Stimulated activated CD8-positive, alpha-beta memory T cell treated with anti-CD3 and anti-CD28 coated beads, Interleukin-12 subunit alpha, Interleukin-12 subunit beta, amount 100 ng/mL, for 1 hour (primary cell): ENCODE measurements around the gene HS3ST5.
"Not testable (repeated sequence)": the region's sequence is repeated elsewhere in the genome, so short reads cannot be mapped to it uniquely, and the experiment has no call there.

Source experiments
- DNase-seq: peaks from one replicate; pipeline ENCODE4 v3.0.0-alpha.2; 2020; ENCODE audit warnings: low read depth

HS3ST5 gene

GRCh38 chr6:114044566-114044965, 298.3 kb downstream of the HS3ST5 start:
- DNase-seq: not testable (repeated sequence)

GRCh38 chr6:114042267-114043016, 300.4 kb downstream of the HS3ST5 start:
- DNase-seq: no peak

GRCh38 chr6:114040871-114041270, 302.0 kb downstream of the HS3ST5 start:
- DNase-seq: no peak

- DNase-seq: no peak
These were observed 303.0 kb downstream of the HS3ST5 start for GRCh38 chr6:114039841-114040240.

DNA sequence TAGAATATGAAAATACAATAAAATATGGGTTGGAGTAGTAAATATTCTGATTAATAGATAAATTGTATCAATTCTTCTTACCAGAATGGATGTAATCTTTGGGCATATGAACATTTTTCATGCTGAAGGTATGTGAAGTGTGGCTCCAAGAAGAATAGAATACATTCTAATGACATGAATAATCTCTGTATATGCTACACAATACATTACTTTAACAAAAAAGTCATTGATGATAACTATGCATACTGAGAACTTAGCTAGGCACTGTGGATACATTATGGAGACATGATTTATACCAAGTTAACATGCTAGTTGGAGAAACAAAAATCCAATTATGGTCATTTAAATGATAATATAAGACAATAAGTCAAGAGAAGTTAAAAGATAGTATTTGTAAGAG, 309.2 kb downstream of the HS3ST5 start:
- no peak for DNase-seq

GRCh38 chr6:114032721-114033120, 310.1 kb downstream of the HS3ST5 start:
- DNase-seq: no peak

DNA sequence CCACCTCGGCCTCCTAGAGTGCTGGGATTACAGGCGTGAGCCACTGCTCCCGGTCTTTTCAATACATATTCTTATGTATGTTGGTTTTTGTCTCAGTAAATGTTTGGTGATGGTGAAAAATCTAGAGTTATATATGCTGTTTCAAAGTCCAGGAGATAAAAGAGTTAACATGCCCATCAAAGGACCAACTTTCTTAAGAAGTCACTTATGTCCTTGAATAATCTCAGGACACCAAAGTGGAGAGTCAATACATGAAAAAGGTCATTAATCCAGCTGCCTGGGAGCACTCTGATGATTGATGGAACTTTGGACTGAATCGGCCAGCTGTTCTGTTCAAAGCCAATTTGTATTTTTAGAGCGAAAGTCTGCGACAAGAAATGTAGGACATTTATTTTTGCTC, 312.1 kb downstream of the HS3ST5 start:
- DNase-seq: no peak

- DNase-seq: no peak
These were observed 318.1 kb downstream of the HS3ST5 start for GRCh38 chr6:114024746-114025145.

DNA sequence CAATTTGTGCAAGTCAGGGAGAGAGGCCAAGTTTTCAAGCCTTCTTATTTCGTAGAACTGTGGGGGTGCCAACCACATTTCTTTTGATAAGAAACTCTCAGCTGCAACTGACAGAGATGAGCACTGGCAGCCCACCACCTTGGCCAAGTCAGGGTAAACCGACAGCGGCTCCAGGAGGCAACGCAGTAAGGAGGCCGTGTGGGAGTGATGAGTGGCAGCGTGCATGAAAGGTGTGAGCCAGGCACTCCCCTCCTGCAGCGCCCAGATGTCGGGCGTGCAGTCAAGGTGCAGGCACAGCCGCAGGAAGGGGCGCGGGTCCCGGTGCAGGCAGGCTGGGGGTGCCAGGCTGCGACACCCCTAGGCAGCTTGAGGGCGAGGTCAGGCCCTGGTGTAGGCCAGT, 322.6 kb downstream of the HS3ST5 start:
- no peak for DNase-seq

- not testable (repeated sequence) for DNase-seq
These were observed 325.7 kb downstream of the HS3ST5 start for GRCh38 chr6:114017146-114017545.

GRCh38 chr6:114014106-114014505, 328.7 kb downstream of the HS3ST5 start:
- DNase-seq: not testable (repeated sequence)

GRCh38 chr6:114011486-114011885, 331.3 kb downstream of the HS3ST5 start:
- DNase-seq: not testable (repeated sequence)

DNA sequence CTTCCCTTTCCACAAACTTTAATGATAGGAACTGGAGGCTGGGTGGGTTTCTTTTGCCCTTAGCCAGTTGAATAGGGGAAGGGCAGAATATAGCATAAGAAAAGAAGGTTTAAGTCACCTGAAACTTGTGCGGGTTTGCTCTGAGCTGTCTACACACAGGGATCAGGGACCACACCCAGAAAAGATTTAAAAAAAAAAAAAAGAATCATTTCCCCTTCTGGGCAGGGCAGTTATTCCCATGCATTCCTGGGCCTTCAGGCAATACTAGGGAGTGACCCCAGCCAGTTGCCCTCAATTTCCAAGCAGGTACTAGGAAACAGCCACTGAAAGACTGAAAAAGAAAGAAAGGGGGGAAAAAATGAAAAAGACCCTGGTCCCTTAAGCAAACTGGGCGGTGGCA, 332.3 kb downstream of the HS3ST5 start:
- no peak for DNase-seq

DNA sequence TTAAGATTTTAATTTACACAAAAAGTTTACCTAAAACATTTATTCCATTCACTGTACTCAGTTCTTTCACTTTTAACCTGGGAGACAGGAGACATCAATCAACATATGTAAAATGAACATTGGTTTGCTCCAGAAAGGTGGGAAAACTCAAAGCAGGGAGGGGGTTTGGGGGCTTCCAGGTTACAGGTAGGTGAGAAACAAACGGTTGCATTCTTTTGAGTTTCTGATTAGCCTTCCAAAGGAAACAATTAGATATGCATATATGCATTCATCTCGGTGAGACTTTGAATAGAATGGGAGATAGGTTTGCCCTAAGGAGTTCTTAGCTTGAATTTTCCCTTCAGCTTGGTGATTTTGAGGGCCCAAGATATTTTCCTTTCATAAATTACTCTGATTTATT, 333.6 kb downstream of the HS3ST5 start:
- no peak for DNase-seq

GRCh38 chr6:114008331-114008730, 334.5 kb downstream of the HS3ST5 start:
- DNase-seq: no peak

DNA sequence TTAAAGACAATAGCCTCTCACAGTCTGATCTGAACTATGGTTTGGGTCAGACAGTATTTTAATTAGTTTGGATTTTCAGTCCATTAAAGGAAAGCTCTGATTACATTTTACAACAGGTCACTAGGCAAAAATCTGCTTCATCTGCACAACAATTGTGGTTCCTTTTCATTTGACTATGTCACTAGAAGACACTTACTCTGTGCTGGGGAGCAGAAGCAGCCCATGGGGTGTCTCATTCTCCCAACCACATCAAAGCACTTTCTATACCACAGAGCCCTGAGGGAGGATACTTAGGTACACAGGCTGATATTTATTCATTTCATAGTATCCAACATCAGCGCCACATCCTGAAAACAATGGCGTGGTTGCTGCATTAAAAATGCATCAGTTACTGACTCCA, 335.3 kb downstream of the HS3ST5 start:
- DNase-seq: no peak
